ENCODE data around the gene RFT1.

RFT1 gene

DNA sequence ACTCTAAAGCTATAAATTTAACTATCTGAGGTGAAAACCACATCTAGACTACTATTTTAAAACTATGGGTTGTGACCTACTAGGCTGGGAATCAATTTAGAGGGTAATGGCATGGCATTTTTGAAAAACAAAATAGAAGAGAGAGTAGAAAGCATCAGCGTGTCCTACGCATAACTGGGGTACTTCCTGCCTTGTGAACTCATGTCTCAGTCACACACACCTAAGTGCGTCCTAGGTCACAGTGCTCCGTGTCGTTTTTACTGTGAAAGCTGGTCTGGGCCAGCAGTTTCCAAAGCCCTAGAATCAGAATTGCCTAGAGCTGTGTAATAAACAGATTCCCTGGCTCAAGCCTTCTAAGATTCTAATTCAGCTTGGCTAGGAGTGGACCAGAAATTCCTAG lies 32.3 kb downstream of the RFT1 start:
- no peak for DNase-seq
- Histone ChIP-seq H3K36me3 (ENCODE audit: insufficient read depth, low read length) (peaks cover 74% of the 10 kb centered on the region), H3K4me2 (ENCODE audit: insufficient read depth, low read length) (no peak overlapping the region), H4K20me1 (ENCODE audit: insufficient read depth, low read length) (no peaks in the 10 kb centered on the region), H3K27me3 (ENCODE audit: insufficient read depth, low read length, poor library complexity) (no peaks in the 10 kb centered on the region), H3K4me1 (ENCODE audit: insufficient read depth, low read length) (no peaks in the 10 kb centered on the region), H3K9me3 (ENCODE audit: insufficient read depth, low read length, severe bottlenecking) (no peaks in the 10 kb centered on the region), H3K27ac (ENCODE audit: low read length) (no peak overlapping the region), H2AFZ (ENCODE audit: low read depth, low read length) (no peak overlapping the region), H3K79me2 (ENCODE audit: insufficient read depth, low read length) (no peaks in the 10 kb centered on the region), H3K4me3 (ENCODE audit: low read depth in 1 of 2, low read length in 2 of 2) (no peak overlapping the region), H3K9ac (ENCODE audit: low read depth, low read length) (no peak overlapping the region)
- ATAC-seq (ENCODE audit: insufficient read depth, low read depth): no peak
- no peak for TF ChIP-seq EZH2 (IDR thresholded peaks at IDR 0.05; ENCODE audit: borderline replicate concordance, low read depth, low read length, severe bottlenecking)
- TF ChIP-seq, protein P1, sequence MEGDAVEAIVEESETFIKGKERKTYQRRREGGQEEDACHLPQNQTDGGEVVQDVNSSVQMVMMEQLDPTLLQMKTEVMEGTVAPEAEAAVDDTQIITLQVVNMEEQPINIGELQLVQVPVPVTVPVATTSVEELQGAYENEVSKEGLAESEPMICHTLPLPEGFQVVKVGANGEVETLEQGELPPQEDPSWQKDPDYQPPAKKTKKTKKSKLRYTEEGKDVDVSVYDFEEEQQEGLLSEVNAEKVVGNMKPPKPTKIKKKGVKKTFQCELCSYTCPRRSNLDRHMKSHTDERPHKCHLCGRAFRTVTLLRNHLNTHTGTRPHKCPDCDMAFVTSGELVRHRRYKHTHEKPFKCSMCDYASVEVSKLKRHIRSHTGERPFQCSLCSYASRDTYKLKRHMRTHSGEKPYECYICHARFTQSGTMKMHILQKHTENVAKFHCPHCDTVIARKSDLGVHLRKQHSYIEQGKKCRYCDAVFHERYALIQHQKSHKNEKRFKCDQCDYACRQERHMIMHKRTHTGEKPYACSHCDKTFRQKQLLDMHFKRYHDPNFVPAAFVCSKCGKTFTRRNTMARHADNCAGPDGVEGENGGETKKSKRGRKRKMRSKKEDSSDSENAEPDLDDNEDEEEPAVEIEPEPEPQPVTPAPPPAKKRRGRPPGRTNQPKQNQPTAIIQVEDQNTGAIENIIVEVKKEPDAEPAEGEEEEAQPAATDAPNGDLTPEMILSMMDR (IDR thresholded peaks at IDR 0.05; ENCODE audit: borderline replicate concordance, extremely low read depth, low read length, poor library complexity, severe bottlenecking): no peak

DNA sequence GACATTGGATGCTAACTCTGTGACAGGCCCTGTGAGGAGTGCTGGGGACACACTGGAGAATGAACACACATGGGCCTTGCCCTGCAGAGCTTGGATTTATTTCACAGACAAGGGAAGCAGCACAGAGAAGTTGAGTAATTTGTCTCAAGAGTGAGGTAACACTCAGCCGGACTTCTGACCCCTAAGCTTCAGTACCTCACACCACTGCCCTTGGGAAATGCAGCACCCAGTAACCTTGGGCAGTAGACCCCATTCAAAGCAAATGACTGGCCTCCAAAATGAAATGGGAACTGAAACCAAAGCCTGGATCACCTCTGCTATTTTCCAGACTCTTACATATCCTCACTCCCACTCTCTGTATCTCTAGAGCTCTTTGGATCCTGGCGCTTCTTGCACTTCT lies 37.3 kb downstream of the RFT1 start:
- Histone ChIP-seq H3K27me3 (ENCODE audit: insufficient read depth, low read length, poor library complexity) (no peaks in the 10 kb centered on the region), H3K9me3 (ENCODE audit: insufficient read depth, low read length, severe bottlenecking) (no peaks in the 10 kb centered on the region), H4K20me1 (ENCODE audit: insufficient read depth, low read length) (peaks cover 5% of the 10 kb centered on the region), H3K27ac (ENCODE audit: low read length) (no peak overlapping the region), H3K9ac (ENCODE audit: low read depth, low read length) (no peak overlapping the region), H3K79me2 (ENCODE audit: insufficient read depth, low read length) (no peaks in the 10 kb centered on the region), H3K4me2 (ENCODE audit: insufficient read depth, low read length) (no peak overlapping the region), H3K36me3 (ENCODE audit: insufficient read depth, low read length) (peaks cover 66% of the 10 kb centered on the region), H3K4me1 (ENCODE audit: insufficient read depth, low read length) (no peaks in the 10 kb centered on the region), H2AFZ (ENCODE audit: low read depth, low read length) (no peak overlapping the region), H3K4me3 (ENCODE audit: low read depth in 1 of 2, low read length in 2 of 2) (no peak overlapping the region)
- DNase-seq: no peak
- TF ChIP-seq EZH2 (IDR thresholded peaks at IDR 0.05; ENCODE audit: borderline replicate concordance, low read depth, low read length, severe bottlenecking): no peak
- TF ChIP-seq, protein P1 (IDR thresholded peaks at IDR 0.05; ENCODE audit: borderline replicate concordance, extremely low read depth, low read length, poor library complexity, severe bottlenecking): no peak
- ATAC-seq (ENCODE audit: insufficient read depth, low read depth): no peak

DNA sequence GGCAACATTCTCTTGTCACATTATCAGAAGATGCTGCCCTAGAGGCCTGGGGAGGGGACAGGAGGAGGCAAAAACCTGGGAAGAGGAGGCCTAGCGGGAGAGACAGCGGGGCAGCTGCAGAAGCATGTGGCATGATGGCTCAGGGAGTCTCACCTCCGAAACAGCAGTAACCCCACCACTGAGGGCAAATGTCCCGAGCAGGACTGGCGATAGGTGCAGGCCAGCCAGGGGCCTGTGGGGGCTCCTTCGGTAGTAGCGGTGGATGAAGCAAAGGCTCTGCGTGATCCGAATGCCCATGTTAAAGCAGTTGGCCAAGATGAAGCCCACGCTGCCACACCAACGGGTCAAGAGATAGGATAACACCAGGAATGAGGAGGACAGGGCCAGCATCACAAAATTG lies 38.0 kb downstream of the RFT1 start:
- H3K79me2 ChIP-seq (ENCODE audit: insufficient read depth, low read length): no peaks in the 10 kb centered on the region
- H2AFZ ChIP-seq (ENCODE audit: low read depth, low read length): no peak overlapping the region
- peaks cover 5% of the 10 kb centered on the region for H4K20me1 ChIP-seq (ENCODE audit: insufficient read depth, low read length)
- H3K36me3 ChIP-seq (ENCODE audit: insufficient read depth, low read length): peaks cover 61% of the 10 kb centered on the region
- H3K9ac ChIP-seq (ENCODE audit: low read depth, low read length): no peak overlapping the region
- H3K4me3 ChIP-seq (ENCODE audit: low read depth in 1 of 2, low read length in 2 of 2): no peak overlapping the region
- no peak for ATAC-seq (ENCODE audit: insufficient read depth, low read depth)
- TF ChIP-seq EZH2 (IDR thresholded peaks at IDR 0.05; ENCODE audit: borderline replicate concordance, low read depth, low read length, severe bottlenecking): no peak
- TF ChIP-seq, protein P1 (IDR thresholded peaks at IDR 0.05; ENCODE audit: borderline replicate concordance, extremely low read depth, low read length, poor library complexity, severe bottlenecking): no peak
- no peaks in the 10 kb centered on the region for H3K27me3 ChIP-seq (ENCODE audit: insufficient read depth, low read length, poor library complexity)
- no peak overlapping the region for H3K4me2 ChIP-seq (ENCODE audit: insufficient read depth, low read length)
- no peaks in the 10 kb centered on the region for H3K4me1 ChIP-seq (ENCODE audit: insufficient read depth, low read length)
- no peak overlapping the region for H3K27ac ChIP-seq (ENCODE audit: low read length)
- H3K9me3 ChIP-seq (ENCODE audit: insufficient read depth, low read length, severe bottlenecking): no peaks in the 10 kb centered on the region
- no peak for DNase-seq

DNA sequence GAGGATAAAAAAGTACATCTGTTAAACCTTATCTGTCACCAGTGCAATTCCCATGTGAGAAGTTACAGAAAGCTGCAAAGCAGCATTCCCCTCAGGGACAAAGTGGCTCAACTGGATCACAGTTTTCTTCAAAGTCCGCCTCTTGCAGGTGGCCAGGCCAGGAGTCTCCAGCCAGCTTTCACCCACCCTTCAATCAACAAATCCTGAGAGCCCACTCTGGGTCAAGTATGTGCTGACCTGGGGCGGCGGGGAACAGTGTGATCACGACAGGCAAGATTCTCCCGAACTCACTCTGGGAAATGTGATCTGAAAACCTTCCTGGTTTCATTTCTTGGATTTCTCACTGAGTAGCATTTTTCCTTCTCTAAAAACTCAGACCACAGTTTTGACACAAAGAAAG lies 39.2 kb downstream of the RFT1 start:
- peaks cover 5% of the 10 kb centered on the region for H4K20me1 ChIP-seq (ENCODE audit: insufficient read depth, low read length)
- DNase-seq: no peak
- H3K9me3 ChIP-seq (ENCODE audit: insufficient read depth, low read length, severe bottlenecking): no peaks in the 10 kb centered on the region
- TF ChIP-seq, protein P1 (IDR thresholded peaks at IDR 0.05; ENCODE audit: borderline replicate concordance, extremely low read depth, low read length, poor library complexity, severe bottlenecking): no peak
- TF ChIP-seq EZH2 (IDR thresholded peaks at IDR 0.05; ENCODE audit: borderline replicate concordance, low read depth, low read length, severe bottlenecking): no peak
- no peak overlapping the region for H2AFZ ChIP-seq (ENCODE audit: low read depth, low read length)
- no peak overlapping the region for H3K4me3 ChIP-seq (ENCODE audit: low read depth in 1 of 2, low read length in 2 of 2)
- H3K4me2 ChIP-seq (ENCODE audit: insufficient read depth, low read length): no peak overlapping the region
- H3K36me3 ChIP-seq (ENCODE audit: insufficient read depth, low read length): peaks cover 59% of the 10 kb centered on the region
- no peak overlapping the region for H3K27ac ChIP-seq (ENCODE audit: low read length)
- H3K4me1 ChIP-seq (ENCODE audit: insufficient read depth, low read length): no peaks in the 10 kb centered on the region
- H3K27me3 ChIP-seq (ENCODE audit: insufficient read depth, low read length, poor library complexity): no peaks in the 10 kb centered on the region
- no peaks in the 10 kb centered on the region for H3K79me2 ChIP-seq (ENCODE audit: insufficient read depth, low read length)
- no peak for ATAC-seq (ENCODE audit: insufficient read depth, low read depth)
- H3K9ac ChIP-seq (ENCODE audit: low read depth, low read length): no peak overlapping the region

Measured in DND-41 (cell line).